Measurements from ENCODE around the gene KIF18A.
"Not testable (repeated sequence)": the region's sequence is repeated elsewhere in the genome, so short reads cannot be mapped to it uniquely, and the experiment has no call there.

KIF18A gene

DNA sequence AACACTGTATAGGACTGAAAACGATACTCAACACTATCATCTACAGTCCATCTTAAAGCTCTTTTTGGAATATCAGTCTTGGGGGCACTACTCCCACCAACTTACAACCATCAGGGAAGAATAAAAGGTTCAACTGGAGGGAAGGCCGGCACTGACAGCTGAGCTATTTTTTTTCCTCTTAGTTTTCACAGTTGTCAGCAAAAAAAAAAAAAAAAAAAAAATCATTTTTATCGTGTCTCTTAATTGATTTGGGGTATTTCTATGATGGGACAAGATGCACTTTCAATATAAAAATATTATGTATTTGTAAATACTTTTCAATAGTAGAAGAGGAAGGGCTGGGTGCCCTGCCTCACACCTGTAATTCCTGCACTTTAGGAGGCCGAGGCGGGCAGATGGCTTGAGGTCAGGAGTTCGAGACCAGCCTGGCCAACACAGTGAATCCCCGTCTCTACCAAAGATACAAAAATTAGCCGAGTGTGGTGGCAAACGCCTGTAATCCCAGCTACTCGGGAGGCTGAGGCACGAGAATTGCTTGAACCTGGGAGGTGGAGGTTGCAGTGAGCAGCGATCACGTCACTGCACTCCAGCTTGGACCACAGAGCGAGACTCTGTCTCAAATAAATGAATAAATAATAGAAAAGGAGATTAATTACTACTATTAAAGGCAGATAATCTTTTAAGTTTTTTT lies 1.5 kb downstream of the KIF18A start:
- H3K36me3 ChIP-seq (ENCODE audit: control insufficient read depth, insufficient read depth, low read length), result no peaks in the 10 kb centered on the region
- H3K4me1 ChIP-seq (ENCODE audit: control insufficient read depth, insufficient read depth, low read length), result no peaks in the 10 kb centered on the region
- H3K27me3 ChIP-seq (ENCODE audit: control insufficient read depth, insufficient read depth, low read length), result no peaks in the 10 kb centered on the region
- DNase-seq (ENCODE audit: low read depth, low spot score), result no peak
- no peak overlapping the region for H3K4me3 ChIP-seq (ENCODE audit: low read length)
- no peaks in the 10 kb centered on the region for H3K9me3 ChIP-seq (ENCODE audit: control insufficient read depth, insufficient read depth, low read length)
- no CpG with 5 or more reads among the region's 14 CpGs for WGBS (ENCODE audit: insufficient coverage, insufficient read length)
- no peak overlapping the region for H3K27ac ChIP-seq (ENCODE audit: low read length)

DNA sequence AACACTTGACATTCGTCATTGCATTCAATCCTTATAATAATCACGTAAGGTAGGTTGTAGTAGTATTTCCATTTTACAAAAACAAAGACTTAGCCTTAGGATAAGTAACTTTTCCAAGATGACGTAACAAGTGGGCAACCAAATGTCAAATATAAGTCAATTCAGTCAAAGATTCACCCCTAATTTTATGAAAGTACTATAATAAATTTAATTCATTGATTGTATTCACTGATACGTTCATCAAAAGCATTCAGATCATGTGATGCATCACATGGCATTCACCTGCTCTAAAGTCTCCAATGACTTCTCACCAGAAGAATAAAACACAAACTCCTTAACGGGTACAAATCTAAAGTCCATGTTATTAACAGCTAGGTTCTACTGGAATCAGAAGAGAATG lies 2.1 kb downstream of the KIF18A start:
- no peak overlapping the region for H3K27ac ChIP-seq (ENCODE audit: low read length)
- no peaks in the 10 kb centered on the region for H3K36me3 ChIP-seq (ENCODE audit: control insufficient read depth, insufficient read depth, low read length)
- H3K27me3 ChIP-seq (ENCODE audit: control insufficient read depth, insufficient read depth, low read length), result no peaks in the 10 kb centered on the region
- no peak for DNase-seq (ENCODE audit: low read depth, low spot score)
- H3K9me3 ChIP-seq (ENCODE audit: control insufficient read depth, insufficient read depth, low read length), result no peaks in the 10 kb centered on the region
- no peaks in the 10 kb centered on the region for H3K4me1 ChIP-seq (ENCODE audit: control insufficient read depth, insufficient read depth, low read length)
- no peak overlapping the region for H3K4me3 ChIP-seq (ENCODE audit: low read length)
- WGBS (ENCODE audit: insufficient coverage, insufficient read length), result no CpG with 5 or more reads among the region's 5 CpGs

DNA sequence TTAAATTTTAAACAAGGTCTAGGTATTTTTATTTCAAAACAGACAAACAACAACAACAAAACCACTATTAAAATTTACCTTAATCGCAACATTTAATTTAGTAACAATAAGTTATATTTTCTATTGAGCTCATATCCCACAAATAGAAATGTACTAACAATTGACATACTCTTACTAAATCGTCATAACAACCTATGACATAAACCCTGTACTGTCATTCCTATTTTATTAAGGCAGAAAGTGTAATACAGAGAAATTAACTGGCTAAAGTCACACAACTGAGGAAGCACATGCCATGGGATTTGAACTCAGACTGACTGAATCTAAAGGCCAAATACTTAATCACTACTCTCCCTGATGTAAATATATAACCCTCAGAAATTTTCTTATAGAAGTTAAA lies 3.0 kb downstream of the KIF18A start:
- no peaks in the 10 kb centered on the region for H3K4me1 ChIP-seq (ENCODE audit: control insufficient read depth, insufficient read depth, low read length)
- no peak overlapping the region for H3K4me3 ChIP-seq (ENCODE audit: low read length)
- H3K36me3 ChIP-seq (ENCODE audit: control insufficient read depth, insufficient read depth, low read length), result no peaks in the 10 kb centered on the region
- DNase-seq (ENCODE audit: low read depth, low spot score), result no peak
- H3K9me3 ChIP-seq (ENCODE audit: control insufficient read depth, insufficient read depth, low read length), result no peaks in the 10 kb centered on the region
- H3K27me3 ChIP-seq (ENCODE audit: control insufficient read depth, insufficient read depth, low read length), result no peaks in the 10 kb centered on the region
- 100% methylated on average over 1 of the region's 2 CpGs for WGBS (ENCODE audit: insufficient coverage, insufficient read length)
- no peak overlapping the region for H3K27ac ChIP-seq (ENCODE audit: low read length)

DNA sequence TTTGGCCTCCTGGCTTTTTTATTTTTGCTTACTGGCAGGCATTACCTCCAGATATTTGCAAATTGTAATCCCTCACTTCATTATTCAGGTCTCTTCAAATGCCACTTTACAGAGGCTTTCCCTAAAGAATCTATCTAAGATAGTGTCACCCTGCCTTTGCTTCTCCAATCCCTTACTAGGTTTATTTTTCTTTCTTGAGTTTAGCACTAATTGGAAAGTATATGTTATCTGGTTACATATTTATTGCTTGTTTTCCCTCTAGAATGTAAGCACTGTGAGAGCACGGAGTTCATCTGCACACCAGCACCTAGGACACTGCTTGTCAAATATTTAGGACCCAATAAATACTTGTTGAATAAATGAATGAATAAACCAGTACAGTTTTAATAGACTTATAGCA lies 3.5 kb downstream of the KIF18A start:
- WGBS (ENCODE audit: insufficient coverage, insufficient read length), result no CpG with 5 or more reads among the region's 1 CpG
- Histone ChIP-seq H3K4me1 (ENCODE audit: control insufficient read depth, insufficient read depth, low read length) (no peaks in the 10 kb centered on the region), H3K27me3 (ENCODE audit: control insufficient read depth, insufficient read depth, low read length) (no peaks in the 10 kb centered on the region), H3K9me3 (ENCODE audit: control insufficient read depth, insufficient read depth, low read length) (no peaks in the 10 kb centered on the region), H3K27ac (ENCODE audit: low read length) (no peak overlapping the region), H3K36me3 (ENCODE audit: control insufficient read depth, insufficient read depth, low read length) (no peaks in the 10 kb centered on the region), H3K4me3 (ENCODE audit: low read length) (no peak overlapping the region)
- no peak for DNase-seq (ENCODE audit: low read depth, low spot score)

DNA sequence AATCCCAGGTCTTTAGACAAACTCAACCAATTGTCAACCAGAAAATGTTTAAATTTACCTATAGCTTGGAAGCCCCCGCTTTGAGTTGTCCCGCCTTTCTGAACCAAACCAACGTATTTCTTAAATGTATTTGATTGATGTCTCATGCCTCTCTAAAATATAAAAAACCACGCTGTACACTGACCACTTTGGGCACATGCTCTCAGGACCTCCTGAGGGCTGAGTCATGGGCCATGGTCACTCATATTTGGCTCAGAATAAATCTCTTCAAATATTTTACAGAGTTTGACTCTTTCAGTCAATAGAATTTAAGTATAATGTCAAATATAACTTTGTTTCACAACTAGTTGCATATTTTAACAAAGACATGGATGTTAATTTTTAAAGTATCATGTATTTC lies 5.7 kb downstream of the KIF18A start:
- H3K27ac ChIP-seq (ENCODE audit: low read length); DNase-seq (ENCODE audit: low read depth, low spot score); H3K36me3 ChIP-seq (ENCODE audit: control insufficient read depth, insufficient read depth, low read length); H3K9me3 ChIP-seq (ENCODE audit: control insufficient read depth, insufficient read depth, low read length); H3K27me3 ChIP-seq (ENCODE audit: control insufficient read depth, insufficient read depth, low read length); H3K4me3 ChIP-seq (ENCODE audit: low read length); H3K4me1 ChIP-seq (ENCODE audit: control insufficient read depth, insufficient read depth, low read length): not testable (repeated sequence)
- no CpG with 5 or more reads among the region's 4 CpGs for WGBS (ENCODE audit: insufficient coverage, insufficient read length)

- Histone ChIP-seq H3K27me3 (ENCODE audit: control insufficient read depth, insufficient read depth, low read length) (no peaks in the 10 kb centered on the region), H3K27ac (ENCODE audit: low read length) (no peak overlapping the region), H3K36me3 (ENCODE audit: control insufficient read depth, insufficient read depth, low read length) (no peaks in the 10 kb centered on the region), H3K9me3 (ENCODE audit: control insufficient read depth, insufficient read depth, low read length) (no peaks in the 10 kb centered on the region), H3K4me3 (ENCODE audit: low read length) (no peak overlapping the region), H3K4me1 (ENCODE audit: control insufficient read depth, insufficient read depth, low read length) (no peaks in the 10 kb centered on the region)
- DNase-seq (ENCODE audit: low read depth, low spot score), result no peak
- no CpG with 5 or more reads among the region's 2 CpGs for WGBS (ENCODE audit: insufficient coverage, insufficient read length)
Observed at GRCh38 chr11:28100665-28101064, 7.3 kb downstream of the KIF18A start.

GRCh38 chr11:28099715-28100114 lies 8.2 kb downstream of the KIF18A start:
- no peaks in the 10 kb centered on the region for H3K36me3 ChIP-seq (ENCODE audit: control insufficient read depth, insufficient read depth, low read length)
- no peaks in the 10 kb centered on the region for H3K4me1 ChIP-seq (ENCODE audit: control insufficient read depth, insufficient read depth, low read length)
- no peak for DNase-seq (ENCODE audit: low read depth, low spot score)
- no peak overlapping the region for H3K4me3 ChIP-seq (ENCODE audit: low read length)
- H3K9me3 ChIP-seq (ENCODE audit: control insufficient read depth, insufficient read depth, low read length), result no peaks in the 10 kb centered on the region
- WGBS (ENCODE audit: insufficient coverage, insufficient read length), result no CpG with 5 or more reads among the region's 1 CpG
- H3K27me3 ChIP-seq (ENCODE audit: control insufficient read depth, insufficient read depth, low read length), result no peaks in the 10 kb centered on the region
- no peak overlapping the region for H3K27ac ChIP-seq (ENCODE audit: low read length)

DNA sequence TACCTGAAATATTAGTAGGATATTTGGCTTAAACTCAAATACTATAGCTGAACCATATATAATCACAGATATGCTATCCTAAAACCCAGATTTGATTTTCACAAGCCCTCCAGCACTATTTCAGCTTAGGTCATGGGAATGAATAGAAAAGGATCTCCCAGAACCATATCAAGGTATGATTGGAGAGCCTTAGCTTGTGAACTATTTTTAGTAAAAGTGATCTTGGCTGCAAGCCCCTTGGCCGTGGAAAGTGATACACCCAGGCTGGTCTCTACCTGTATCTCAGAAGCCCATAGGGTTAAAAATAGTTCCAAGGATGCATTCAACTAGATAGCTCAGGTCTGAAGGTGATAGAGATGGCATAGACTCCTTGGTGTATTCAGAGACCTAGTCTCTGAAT lies 9.7 kb downstream of the KIF18A start:
- no peaks in the 10 kb centered on the region for H3K9me3 ChIP-seq (ENCODE audit: control insufficient read depth, insufficient read depth, low read length)
- H3K27ac ChIP-seq (ENCODE audit: low read length), result no peak overlapping the region
- no peak for DNase-seq (ENCODE audit: low read depth, low spot score)
- H3K4me1 ChIP-seq (ENCODE audit: control insufficient read depth, insufficient read depth, low read length), result no peaks in the 10 kb centered on the region
- no peaks in the 10 kb centered on the region for H3K27me3 ChIP-seq (ENCODE audit: control insufficient read depth, insufficient read depth, low read length)
- no peak overlapping the region for H3K4me3 ChIP-seq (ENCODE audit: low read length)
- WGBS (ENCODE audit: insufficient coverage, insufficient read length), result no CpG with 5 or more reads among the region's 1 CpG
- no peaks in the 10 kb centered on the region for H3K36me3 ChIP-seq (ENCODE audit: control insufficient read depth, insufficient read depth, low read length)

GRCh38 chr11:28092786-28093185 lies 15.2 kb downstream of the KIF18A start:
- Histone ChIP-seq H3K27ac (ENCODE audit: low read length) (no peak overlapping the region), H3K27me3 (ENCODE audit: control insufficient read depth, insufficient read depth, low read length) (no peaks in the 10 kb centered on the region), H3K36me3 (ENCODE audit: control insufficient read depth, insufficient read depth, low read length) (no peaks in the 10 kb centered on the region), H3K4me3 (ENCODE audit: low read length) (no peak overlapping the region), H3K9me3 (ENCODE audit: control insufficient read depth, insufficient read depth, low read length) (no peaks in the 10 kb centered on the region), H3K4me1 (ENCODE audit: control insufficient read depth, insufficient read depth, low read length) (no peaks in the 10 kb centered on the region)
- DNase-seq (ENCODE audit: low read depth, low spot score), result no peak

DNA sequence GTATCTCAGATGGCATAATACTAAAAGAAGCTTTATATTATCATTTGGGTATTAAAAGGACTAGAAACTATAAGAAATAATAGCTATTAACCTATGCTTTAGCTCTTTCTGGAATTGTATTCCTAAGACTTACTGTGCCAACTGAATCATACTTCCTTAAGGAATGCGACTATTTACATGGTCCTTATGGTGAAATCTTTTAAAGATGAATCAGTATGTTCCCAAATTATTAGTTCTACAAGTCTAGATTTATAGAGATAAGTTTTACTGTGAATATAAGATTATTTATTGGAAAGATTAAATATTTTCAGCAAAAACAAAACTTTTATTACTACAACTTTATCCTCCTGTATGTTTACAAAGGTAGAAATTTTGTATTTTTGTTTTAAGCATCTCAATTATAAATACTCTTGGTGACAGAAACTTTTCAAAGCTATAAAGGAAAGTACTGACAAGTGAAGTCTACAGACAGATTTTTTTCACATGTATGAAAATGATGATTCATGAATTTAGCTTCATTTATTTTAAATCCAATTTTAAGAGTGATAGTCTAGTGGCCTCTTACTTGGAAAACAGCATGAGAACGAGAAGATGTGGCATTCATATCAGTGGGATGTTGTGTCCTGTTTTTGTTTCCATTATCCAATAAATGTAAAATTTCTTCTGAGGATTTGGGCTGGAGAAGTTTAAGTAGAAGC lies 17.8 kb downstream of the KIF18A start:
- no peaks in the 10 kb centered on the region for H3K27me3 ChIP-seq (ENCODE audit: control insufficient read depth, insufficient read depth, low read length)
- WGBS (ENCODE audit: insufficient coverage, insufficient read length), result no CpG with 5 or more reads among the region's 2 CpGs
- H3K4me3 ChIP-seq (ENCODE audit: low read length), result no peak overlapping the region
- no peaks in the 10 kb centered on the region for H3K9me3 ChIP-seq (ENCODE audit: control insufficient read depth, insufficient read depth, low read length)
- no peak overlapping the region for H3K27ac ChIP-seq (ENCODE audit: low read length)
- no peak for DNase-seq (ENCODE audit: low read depth, low spot score)
- H3K36me3 ChIP-seq (ENCODE audit: control insufficient read depth, insufficient read depth, low read length), result no peaks in the 10 kb centered on the region
- no peaks in the 10 kb centered on the region for H3K4me1 ChIP-seq (ENCODE audit: control insufficient read depth, insufficient read depth, low read length)

- Histone ChIP-seq H3K27me3 (ENCODE audit: control insufficient read depth, insufficient read depth, low read length) (no peaks in the 10 kb centered on the region), H3K27ac (ENCODE audit: low read length) (no peak overlapping the region), H3K9me3 (ENCODE audit: control insufficient read depth, insufficient read depth, low read length) (no peaks in the 10 kb centered on the region), H3K4me3 (ENCODE audit: low read length) (no peak overlapping the region), H3K36me3 (ENCODE audit: control insufficient read depth, insufficient read depth, low read length) (no peaks in the 10 kb centered on the region), H3K4me1 (ENCODE audit: control insufficient read depth, insufficient read depth, low read length) (no peaks in the 10 kb centered on the region)
- whole genome bisulfite sequencing (ENCODE audit: insufficient coverage, insufficient read length), result no CpG with 5 or more reads among the region's 5 CpGs
- no peak for DNase-seq (ENCODE audit: low read depth, low spot score)
Observed at GRCh38 chr11:28089378-28089777, 18.6 kb downstream of the KIF18A start.

Data from iPS DF 6.9 (cell line).